ENCODE results near the gene TMPRSS4. TPM values are rescaled to one million over a fixed set of nuclear protein-coding genes. Genes with fewer than 3 reads are reported as not detected.

TMPRSS4 gene, protein sequence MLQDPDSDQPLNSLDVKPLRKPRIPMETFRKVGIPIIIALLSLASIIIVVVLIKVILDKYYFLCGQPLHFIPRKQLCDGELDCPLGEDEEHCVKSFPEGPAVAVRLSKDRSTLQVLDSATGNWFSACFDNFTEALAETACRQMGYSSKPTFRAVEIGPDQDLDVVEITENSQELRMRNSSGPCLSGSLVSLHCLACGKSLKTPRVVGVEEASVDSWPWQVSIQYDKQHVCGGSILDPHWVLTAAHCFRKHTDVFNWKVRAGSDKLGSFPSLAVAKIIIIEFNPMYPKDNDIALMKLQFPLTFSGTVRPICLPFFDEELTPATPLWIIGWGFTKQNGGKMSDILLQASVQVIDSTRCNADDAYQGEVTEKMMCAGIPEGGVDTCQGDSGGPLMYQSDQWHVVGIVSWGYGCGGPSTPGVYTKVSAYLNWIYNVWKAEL
- total RNA-seq (2014; rRNA removed; shearing (Covaris generic)) (0.04 and 0.10 TPM in 2 replicates), polyA plus RNA-seq (2016; fragmentation: Nextera tagmentation; extraction: Ambion mirVana) (0.35 and 0.58 TPM in 2 replicates)
- long read RNA-seq, partial matches to known transcripts: 1 of 1 reads
- long read RNA-seq, other reads (novel, unspliced or antisense): 0 of 1 reads

DNA sequence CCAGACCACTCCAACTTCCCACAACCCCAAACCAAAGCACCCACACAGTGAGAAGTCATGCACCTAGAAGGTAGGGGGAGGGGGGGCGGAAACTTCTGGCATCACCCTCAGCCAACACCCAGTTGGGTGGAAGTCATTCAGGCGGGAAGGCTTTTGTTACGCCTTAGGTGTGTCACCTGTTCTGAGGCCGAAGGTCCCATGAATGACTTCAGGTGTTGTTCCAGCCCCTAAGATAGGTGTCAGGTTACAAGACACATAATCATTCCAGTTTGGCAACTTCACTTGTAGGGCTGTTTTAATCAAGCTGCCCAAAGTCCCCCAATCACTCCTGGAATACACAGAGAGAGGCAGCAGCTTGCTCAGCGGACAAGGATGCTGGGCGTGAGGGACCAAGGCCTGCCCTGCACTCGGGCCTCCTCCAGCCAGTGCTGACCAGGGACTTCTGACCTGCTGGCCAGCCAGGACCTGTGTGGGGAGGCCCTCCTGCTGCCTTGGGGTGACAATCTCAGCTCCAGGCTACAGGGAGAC lies at the start of gene TMPRSS4:
TMPRSS4 (plus strand) TSS at position 325 of the 528 bp plus-strand sequence. CDS start 225 bp downstream, outside the sequence.
- TF ChIP-seq STAT1 (IDR thresholded peaks at IDR 0.05; ENCODE audit: unreplicated experiment) (no peak), POLR2AphosphoS5 (IDR thresholded peaks at IDR 0.05; ENCODE audit: low read depth) (no peak), JUNB (IDR thresholded peaks at IDR 0.05; ENCODE audit: unreplicated experiment) (no peak), CREB1 (CRISPR knock-in tag; IDR thresholded peaks at IDR 0.05; ENCODE audit: low read depth) (no peak), EZH2phosphoT487 (IDR thresholded peaks at IDR 0.05; ENCODE audit: unreplicated experiment) (no peak), ZNF114 (CRISPR knock-in tag; IDR thresholded peaks at IDR 0.05) (no peak), NANOG (IDR thresholded peaks at IDR 0.05; ENCODE audit: borderline replicate concordance) (no peak), ZNF331 (CRISPR knock-in tag; IDR thresholded peaks at IDR 0.05; ENCODE audit: low read depth) (no peak), EZH2 (IDR thresholded peaks at IDR 0.05; ENCODE audit: low read depth, unreplicated experiment) (no peak)
- TF ChIP-seq, protein P1, sequence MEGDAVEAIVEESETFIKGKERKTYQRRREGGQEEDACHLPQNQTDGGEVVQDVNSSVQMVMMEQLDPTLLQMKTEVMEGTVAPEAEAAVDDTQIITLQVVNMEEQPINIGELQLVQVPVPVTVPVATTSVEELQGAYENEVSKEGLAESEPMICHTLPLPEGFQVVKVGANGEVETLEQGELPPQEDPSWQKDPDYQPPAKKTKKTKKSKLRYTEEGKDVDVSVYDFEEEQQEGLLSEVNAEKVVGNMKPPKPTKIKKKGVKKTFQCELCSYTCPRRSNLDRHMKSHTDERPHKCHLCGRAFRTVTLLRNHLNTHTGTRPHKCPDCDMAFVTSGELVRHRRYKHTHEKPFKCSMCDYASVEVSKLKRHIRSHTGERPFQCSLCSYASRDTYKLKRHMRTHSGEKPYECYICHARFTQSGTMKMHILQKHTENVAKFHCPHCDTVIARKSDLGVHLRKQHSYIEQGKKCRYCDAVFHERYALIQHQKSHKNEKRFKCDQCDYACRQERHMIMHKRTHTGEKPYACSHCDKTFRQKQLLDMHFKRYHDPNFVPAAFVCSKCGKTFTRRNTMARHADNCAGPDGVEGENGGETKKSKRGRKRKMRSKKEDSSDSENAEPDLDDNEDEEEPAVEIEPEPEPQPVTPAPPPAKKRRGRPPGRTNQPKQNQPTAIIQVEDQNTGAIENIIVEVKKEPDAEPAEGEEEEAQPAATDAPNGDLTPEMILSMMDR (conservative IDR thresholded peaks at IDR 0.05; ENCODE audit: low read depth in 2 of 2): no peak
- TF ChIP-seq, protein P2, sequence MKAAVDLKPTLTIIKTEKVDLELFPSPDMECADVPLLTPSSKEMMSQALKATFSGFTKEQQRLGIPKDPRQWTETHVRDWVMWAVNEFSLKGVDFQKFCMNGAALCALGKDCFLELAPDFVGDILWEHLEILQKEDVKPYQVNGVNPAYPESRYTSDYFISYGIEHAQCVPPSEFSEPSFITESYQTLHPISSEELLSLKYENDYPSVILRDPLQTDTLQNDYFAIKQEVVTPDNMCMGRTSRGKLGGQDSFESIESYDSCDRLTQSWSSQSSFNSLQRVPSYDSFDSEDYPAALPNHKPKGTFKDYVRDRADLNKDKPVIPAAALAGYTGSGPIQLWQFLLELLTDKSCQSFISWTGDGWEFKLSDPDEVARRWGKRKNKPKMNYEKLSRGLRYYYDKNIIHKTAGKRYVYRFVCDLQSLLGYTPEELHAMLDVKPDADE (IDR thresholded peaks at IDR 0.05): no peak
- TF ChIP-seq, protein P3, sequence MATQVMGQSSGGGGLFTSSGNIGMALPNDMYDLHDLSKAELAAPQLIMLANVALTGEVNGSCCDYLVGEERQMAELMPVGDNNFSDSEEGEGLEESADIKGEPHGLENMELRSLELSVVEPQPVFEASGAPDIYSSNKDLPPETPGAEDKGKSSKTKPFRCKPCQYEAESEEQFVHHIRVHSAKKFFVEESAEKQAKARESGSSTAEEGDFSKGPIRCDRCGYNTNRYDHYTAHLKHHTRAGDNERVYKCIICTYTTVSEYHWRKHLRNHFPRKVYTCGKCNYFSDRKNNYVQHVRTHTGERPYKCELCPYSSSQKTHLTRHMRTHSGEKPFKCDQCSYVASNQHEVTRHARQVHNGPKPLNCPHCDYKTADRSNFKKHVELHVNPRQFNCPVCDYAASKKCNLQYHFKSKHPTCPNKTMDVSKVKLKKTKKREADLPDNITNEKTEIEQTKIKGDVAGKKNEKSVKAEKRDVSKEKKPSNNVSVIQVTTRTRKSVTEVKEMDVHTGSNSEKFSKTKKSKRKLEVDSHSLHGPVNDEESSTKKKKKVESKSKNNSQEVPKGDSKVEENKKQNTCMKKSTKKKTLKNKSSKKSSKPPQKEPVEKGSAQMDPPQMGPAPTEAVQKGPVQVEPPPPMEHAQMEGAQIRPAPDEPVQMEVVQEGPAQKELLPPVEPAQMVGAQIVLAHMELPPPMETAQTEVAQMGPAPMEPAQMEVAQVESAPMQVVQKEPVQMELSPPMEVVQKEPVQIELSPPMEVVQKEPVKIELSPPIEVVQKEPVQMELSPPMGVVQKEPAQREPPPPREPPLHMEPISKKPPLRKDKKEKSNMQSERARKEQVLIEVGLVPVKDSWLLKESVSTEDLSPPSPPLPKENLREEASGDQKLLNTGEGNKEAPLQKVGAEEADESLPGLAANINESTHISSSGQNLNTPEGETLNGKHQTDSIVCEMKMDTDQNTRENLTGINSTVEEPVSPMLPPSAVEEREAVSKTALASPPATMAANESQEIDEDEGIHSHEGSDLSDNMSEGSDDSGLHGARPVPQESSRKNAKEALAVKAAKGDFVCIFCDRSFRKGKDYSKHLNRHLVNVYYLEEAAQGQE (IDR thresholded peaks at IDR 0.05; ENCODE audit: unreplicated experiment): no peak
- TF ChIP-seq, protein P4, sequence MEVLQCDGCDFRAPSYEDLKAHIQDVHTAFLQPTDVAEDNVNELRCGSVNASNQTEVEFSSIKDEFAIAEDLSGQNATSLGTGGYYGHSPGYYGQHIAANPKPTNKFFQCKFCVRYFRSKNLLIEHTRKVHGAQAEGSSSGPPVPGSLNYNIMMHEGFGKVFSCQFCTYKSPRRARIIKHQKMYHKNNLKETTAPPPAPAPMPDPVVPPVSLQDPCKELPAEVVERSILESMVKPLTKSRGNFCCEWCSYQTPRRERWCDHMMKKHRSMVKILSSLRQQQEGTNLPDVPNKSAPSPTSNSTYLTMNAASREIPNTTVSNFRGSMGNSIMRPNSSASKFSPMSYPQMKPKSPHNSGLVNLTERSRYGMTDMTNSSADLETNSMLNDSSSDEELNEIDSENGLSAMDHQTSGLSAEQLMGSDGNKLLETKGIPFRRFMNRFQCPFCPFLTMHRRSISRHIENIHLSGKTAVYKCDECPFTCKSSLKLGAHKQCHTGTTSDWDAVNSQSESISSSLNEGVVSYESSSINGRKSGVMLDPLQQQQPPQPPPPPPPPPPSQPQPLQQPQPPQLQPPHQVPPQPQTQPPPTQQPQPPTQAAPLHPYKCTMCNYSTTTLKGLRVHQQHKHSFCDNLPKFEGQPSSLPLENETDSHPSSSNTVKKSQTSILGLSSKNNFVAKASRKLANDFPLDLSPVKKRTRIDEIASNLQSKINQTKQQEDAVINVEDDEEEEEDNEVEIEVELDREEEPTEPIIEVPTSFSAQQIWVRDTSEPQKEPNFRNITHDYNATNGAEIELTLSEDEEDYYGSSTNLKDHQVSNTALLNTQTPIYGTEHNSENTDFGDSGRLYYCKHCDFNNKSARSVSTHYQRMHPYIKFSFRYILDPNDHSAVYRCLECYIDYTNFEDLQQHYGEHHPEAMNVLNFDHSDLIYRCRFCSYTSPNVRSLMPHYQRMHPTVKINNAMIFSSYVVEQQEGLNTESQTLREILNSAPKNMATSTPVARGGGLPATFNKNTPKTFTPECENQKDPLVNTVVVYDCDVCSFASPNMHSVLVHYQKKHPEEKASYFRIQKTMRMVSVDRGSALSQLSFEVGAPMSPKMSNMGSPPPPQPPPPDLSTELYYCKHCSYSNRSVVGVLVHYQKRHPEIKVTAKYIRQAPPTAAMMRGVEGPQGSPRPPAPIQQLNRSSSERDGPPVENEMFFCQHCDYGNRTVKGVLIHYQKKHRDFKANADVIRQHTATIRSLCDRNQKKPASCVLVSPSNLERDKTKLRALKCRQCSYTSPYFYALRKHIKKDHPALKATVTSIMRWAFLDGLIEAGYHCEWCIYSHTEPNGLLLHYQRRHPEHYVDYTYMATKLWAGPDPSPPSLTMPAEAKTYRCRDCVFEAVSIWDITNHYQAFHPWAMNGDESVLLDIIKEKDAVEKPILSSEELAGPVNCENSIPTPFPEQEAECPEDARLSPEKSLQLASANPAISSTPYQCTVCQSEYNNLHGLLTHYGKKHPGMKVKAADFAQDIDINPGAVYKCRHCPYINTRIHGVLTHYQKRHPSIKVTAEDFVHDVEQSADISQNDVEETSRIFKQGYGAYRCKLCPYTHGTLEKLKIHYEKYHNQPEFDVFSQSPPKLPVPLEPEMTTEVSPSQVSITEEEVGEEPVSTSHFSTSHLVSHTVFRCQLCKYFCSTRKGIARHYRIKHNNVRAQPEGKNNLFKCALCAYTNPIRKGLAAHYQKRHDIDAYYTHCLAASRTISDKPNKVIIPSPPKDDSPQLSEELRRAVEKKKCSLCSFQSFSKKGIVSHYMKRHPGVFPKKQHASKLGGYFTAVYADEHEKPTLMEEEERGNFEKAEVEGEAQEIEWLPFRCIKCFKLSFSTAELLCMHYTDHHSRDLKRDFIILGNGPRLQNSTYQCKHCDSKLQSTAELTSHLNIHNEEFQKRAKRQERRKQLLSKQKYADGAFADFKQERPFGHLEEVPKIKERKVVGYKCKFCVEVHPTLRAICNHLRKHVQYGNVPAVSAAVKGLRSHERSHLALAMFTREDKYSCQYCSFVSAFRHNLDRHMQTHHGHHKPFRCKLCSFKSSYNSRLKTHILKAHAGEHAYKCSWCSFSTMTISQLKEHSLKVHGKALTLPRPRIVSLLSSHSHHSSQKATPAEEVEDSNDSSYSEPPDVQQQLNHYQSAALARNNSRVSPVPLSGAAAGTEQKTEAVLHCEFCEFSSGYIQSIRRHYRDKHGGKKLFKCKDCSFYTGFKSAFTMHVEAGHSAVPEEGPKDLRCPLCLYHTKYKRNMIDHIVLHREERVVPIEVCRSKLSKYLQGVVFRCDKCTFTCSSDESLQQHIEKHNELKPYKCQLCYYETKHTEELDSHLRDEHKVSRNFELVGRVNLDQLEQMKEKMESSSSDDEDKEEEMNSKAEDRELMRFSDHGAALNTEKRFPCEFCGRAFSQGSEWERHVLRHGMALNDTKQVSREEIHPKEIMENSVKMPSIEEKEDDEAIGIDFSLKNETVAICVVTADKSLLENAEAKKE (CRISPR knock-in tag; IDR thresholded peaks at IDR 0.05): no peak
- Mint-ChIP-seq H3K27me3 (ENCODE audit: insufficient read depth, low read depth, poor library complexity) (peaks cover 8% of the 10 kb centered on the region), H3K27ac (no peak within 1 kb of the TSS), H3K4me1 (peaks cover 13% of the 10 kb centered on the region), H3K4me3 (no peak within 1 kb of the TSS), H3K9me3 (no peaks in the 10 kb centered on the region; the same call in 2 of the 3 replicates), H3K36me3 (ENCODE audit: low read depth) (no peaks in the 10 kb centered on the region)
- no peak within 1 kb of the TSS for H3K27ac ChIP-seq (ENCODE audit: low read depth)
- H3F3A ChIP-seq (replicated peaks; ENCODE audit: low read depth): no peaks in the 10 kb centered on the region
- H2AFZ ChIP-seq: peak within 1 kb of the TSS; percentile 74; the same call in 1 of the 2 replicates
- no peaks in the 10 kb centered on the region for H3K9me2 ChIP-seq (ENCODE audit: insufficient read depth)
- DNase-seq (ENCODE audit: low spot score) (peak; percentile 79), ATAC-seq (peak; percentile 54)
- peaks cover 8% of the 10 kb centered on the region; the same call in 1 of the 2 replicates for H3K4me1 ChIP-seq (ENCODE audit: insufficient read depth)
- no peak within 1 kb of the TSS for H3K4me3 ChIP-seq
- H4K20me1 ChIP-seq (replicated peaks; ENCODE audit: insufficient read depth): no peaks in the 10 kb centered on the region
- no peaks in the 10 kb centered on the region for H3K27me3 ChIP-seq (ENCODE audit: insufficient read depth)
- no peaks in the 10 kb centered on the region for H3K79me2 ChIP-seq (replicated peaks; ENCODE audit: insufficient read depth)
- no peaks in the 10 kb centered on the region for H3K36me3 ChIP-seq (ENCODE audit: insufficient read depth)
- H3K4me2 ChIP-seq: peak within 1 kb of the TSS; percentile 3; the same call in 1 of the 2 replicates
